ENCODE measurements around the gene TRMT10C. TPM values are rescaled to one million over a fixed set of nuclear protein-coding genes. Genes with fewer than 3 reads are reported as not detected.
A peak's percentile ranks its signal among the peaks of the same experiment; 100 is the strongest.
"Not testable (repeated sequence)": the region's sequence is repeated elsewhere in the genome, so short reads cannot be mapped to it uniquely, and the experiment has no call there.

TRMT10C gene
- total RNA-seq, result 21.2 TPM
- long read RNA-seq, transcript TRMT10C-201 (2 exons, 1,819 nt), result major isoform, 37 of 38 reads
- long read RNA-seq, partial matches to known transcripts, result 0 of 38 reads
- long read RNA-seq, other reads (novel, unspliced or antisense), result 1 of 38 reads

- peak; percentile 94 for DNase-seq (ENCODE audit: low spot score)
Measured at GRCh38 chr3:101561630-101562328, at the start of gene TRMT10C. Gene TRMT10C, plus strand, starts transcription at chr3:101561868. Its CDS starts 2,914 bp downstream, at chr3:101564782.

GRCh38 chr3:101512396-101512645 is 49.3 kb upstream of the TRMT10C start:
- no peak for DNase-seq (ENCODE audit: low spot score)

GRCh38 chr3:101512646-101513418 is 48.8 kb upstream of the TRMT10C start, which contains the start of gene SENP7:
Gene SENP7, minus strand, starts transcription at chr3:101513212. Its CDS starts 82 bp downstream, at chr3:101513130.
- DNase-seq (ENCODE audit: low spot score), result peak; percentile 92

DNA sequence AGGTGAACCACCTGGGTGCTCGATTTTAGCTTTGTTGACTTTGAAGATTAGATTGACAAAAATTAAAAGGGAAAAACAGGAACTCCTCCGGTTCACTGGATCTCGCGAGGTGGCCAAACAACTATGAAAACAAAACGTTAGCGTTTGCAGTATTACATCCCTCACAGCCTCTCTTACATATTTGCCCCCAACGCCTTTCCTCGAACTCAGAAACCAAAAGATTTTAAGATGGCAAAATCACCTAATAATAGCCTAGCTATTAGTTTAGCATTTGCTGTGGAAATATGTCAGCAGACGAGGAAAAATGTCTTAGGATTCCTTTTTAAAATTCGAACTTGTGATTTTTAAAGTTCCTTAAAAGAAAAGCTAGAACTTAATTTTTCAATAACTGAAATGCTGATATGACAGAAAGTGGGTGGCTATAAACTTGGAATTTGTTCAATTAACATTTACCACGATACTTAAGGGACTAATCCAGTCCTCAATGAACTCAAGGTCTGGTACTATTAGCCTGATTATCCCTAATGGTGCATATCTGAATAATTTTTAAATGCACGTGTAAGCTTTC is 48.2 kb upstream of the TRMT10C start:
- DNase-seq (ENCODE audit: low spot score), result no peak

- no peak for DNase-seq (ENCODE audit: low spot score)
Measured at GRCh38 chr3:101518421-101518871, 43.2 kb upstream of the TRMT10C start.

GRCh38 chr3:101519685-101520365 is 41.8 kb upstream of the TRMT10C start:
- DNase-seq (ENCODE audit: low spot score), result no peak

DNA sequence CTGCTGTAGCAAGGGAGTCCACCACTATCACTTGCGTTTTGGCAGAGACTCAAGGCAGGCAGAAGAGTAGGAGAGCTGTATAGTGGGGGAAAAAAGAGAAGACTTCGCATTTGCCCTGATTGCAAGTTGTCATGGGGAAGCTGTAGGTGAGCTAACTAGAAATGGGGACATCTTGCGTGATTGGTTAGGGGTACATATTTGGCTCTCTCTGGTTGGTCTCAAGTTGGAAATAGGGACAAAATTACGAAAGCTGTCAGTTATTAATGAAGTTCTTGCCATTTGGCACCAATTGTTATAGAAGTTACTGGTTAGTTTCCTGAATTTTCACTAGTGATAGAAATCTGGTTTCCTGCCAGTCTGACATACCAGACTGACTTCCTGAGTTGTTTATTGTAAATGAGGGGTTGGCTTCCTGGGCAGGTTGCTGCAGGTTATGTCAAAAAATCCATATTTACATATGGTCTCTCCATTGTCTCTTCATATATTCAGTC is 40.4 kb upstream of the TRMT10C start:
- DNase-seq (ENCODE audit: low spot score), result no peak

GRCh38 chr3:101527441-101527840 is 34.2 kb upstream of the TRMT10C start:
- DNase-seq (ENCODE audit: low spot score), result no peak

GRCh38 chr3:101527906-101528305 is 33.8 kb upstream of the TRMT10C start:
- DNase-seq (ENCODE audit: low spot score), result no peak

GRCh38 chr3:101529816-101530685 is 31.6 kb upstream of the TRMT10C start:
- no peak for DNase-seq (ENCODE audit: low spot score)

DNA sequence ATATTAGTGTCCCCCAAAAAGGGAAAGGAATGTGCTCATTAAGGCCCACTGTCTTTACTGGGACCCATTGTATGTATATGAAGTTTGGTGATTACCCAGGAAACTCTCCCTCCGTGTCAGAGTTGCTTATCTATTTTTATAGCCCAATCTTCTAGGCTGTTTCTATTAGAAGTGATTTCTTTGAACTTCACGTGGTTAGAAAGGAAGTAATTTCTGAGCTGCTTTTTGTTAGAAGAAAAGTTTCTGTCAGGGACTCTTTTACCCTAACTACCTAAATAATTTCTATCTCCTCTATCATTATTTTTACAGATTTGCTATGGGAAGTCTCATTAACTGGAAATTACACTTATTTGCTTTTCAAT is 31.0 kb upstream of the TRMT10C start:
- no peak for DNase-seq (ENCODE audit: low spot score)

- no peak for DNase-seq (ENCODE audit: low spot score)
Measured at GRCh38 chr3:101531473-101532086, 30.1 kb upstream of the TRMT10C start.

- DNase-seq (ENCODE audit: low spot score), result no peak
Measured at GRCh38 chr3:101532783-101533602, 28.7 kb upstream of the TRMT10C start.

GRCh38 chr3:101533603-101533968 is 28.1 kb upstream of the TRMT10C start:
- DNase-seq (ENCODE audit: low spot score), result no peak

- DNase-seq (ENCODE audit: low spot score), result no peak
Measured at GRCh38 chr3:101535221-101535620, 26.4 kb upstream of the TRMT10C start.

DNA sequence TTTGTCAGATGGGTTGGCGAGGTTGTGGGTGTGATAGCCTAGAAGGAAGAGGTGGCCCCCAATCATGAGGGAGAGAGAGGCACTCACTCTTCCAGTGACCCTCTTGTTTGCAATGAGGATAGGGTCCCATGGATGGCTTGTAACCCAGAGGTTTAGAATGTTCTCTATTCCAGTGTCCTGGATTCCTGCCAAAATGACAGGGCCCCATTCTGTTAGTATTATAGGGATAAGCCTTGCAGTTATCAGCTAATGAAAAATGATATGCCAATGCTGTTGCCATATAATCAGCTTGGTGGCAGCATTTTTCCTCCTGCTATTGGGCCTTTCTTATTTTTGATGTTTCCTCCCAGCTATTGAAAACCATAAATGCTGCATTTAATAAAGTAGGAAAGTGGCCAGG is 25.4 kb upstream of the TRMT10C start:
- no peak for DNase-seq (ENCODE audit: low spot score)

- not testable (repeated sequence) for DNase-seq (ENCODE audit: low spot score)
Measured at GRCh38 chr3:101536955-101537354, 24.7 kb upstream of the TRMT10C start.

- DNase-seq (ENCODE audit: low spot score), result no peak
Measured at GRCh38 chr3:101542957-101543356, 18.7 kb upstream of the TRMT10C start.

GRCh38 chr3:101544161-101544850 is 17.4 kb upstream of the TRMT10C start:
- no peak for DNase-seq (ENCODE audit: low spot score)

All from mesenteric fat pad (tissue), 1 donor.